Caco-2 (cell line): ENCODE results near the gene SIX5. TPM values are rescaled to one million over a fixed set of nuclear protein-coding genes. Genes with fewer than 3 reads are reported as not detected.

Experiments used
- BruUV-seq: library from RNA; stranded (reverse); fragments of 400-500 nt; replicated peaks from 2 replicates; lab custom pipeline; 2021; lab: Mats Ljungman, UMichigan
- CTCF ChIA-PET: fragments of 300-600 bp; sonication (Branson Sonifier 250); formaldehyde crosslinking; loops from one replicate; lab custom pipeline; 2022; ENCODE audit warnings: antibody characterized with exemption; lab: Charles Lee
- POLR2A ChIA-PET: fragments of 300-600 bp; sonication (Branson Sonifier 250); formaldehyde crosslinking; loops from one replicate; lab custom pipeline; 2022; ENCODE audit warnings: antibody characterized with exemption; lab: Charles Lee
- DNase-seq, 2 experiments: peaks; one replicate each; pipeline versions ENCODE4 v3.0.0 to v3.0.0-alpha.2; 2020 to 2022
- H3K27me3 ChIP-seq: replicated peaks from 2 replicates; pipeline ENCODE4 v1.6.0; 2011; ENCODE audit warnings: low read length; ENCODE audit not compliant: control insufficient read depth, insufficient read depth
- H3K36me3 ChIP-seq: 2 replicates; pipeline ENCODE4 v1.5.1; 2011; ENCODE audit warnings: low read length; ENCODE audit not compliant: control insufficient read depth, insufficient read depth
- H3K4me1 ChIP-seq: fragments of 250-450 bp; sonication (Bioruptor Pico); 2 replicates; pipeline ENCODE4 v1.5.1; 2020; ENCODE audit warnings: mild to moderate bottlenecking
- H3K4me3 ChIP-seq: 2 replicates; pipeline ENCODE4 v1.5.1; 2011; ENCODE audit warnings: low read depth, mild to moderate bottlenecking, control low read depth, low read length
- H3K9me3 ChIP-seq: fragments of 250-450 bp; sonication (Bioruptor Pico); 2 replicates; pipeline ENCODE4 v1.5.1; 2020; ENCODE audit warnings: mild to moderate bottlenecking, moderate library complexity
- H3K27ac Mint-ChIP-seq: one replicate; pipeline ENCODE4 v1.8.0; 2022; ENCODE audit warnings: mixed read lengths; ENCODE audit not compliant: unreplicated experiment
- H3K27me3 Mint-ChIP-seq: one replicate; pipeline ENCODE4 v1.8.0; 2022; ENCODE audit warnings: mixed read lengths; ENCODE audit not compliant: insufficient read depth, unreplicated experiment
- H3K36me3 Mint-ChIP-seq: one replicate; pipeline ENCODE4 v1.8.0; 2022; ENCODE audit warnings: mild to moderate bottlenecking, mixed read lengths; ENCODE audit not compliant: insufficient read depth, unreplicated experiment
- H3K4me1 Mint-ChIP-seq: one replicate; pipeline ENCODE4 v1.8.0; 2022; ENCODE audit warnings: low read depth, mixed read lengths; ENCODE audit not compliant: unreplicated experiment
- H3K4me3 Mint-ChIP-seq: one replicate; pipeline ENCODE4 v1.8.0; 2022; ENCODE audit warnings: mild to moderate bottlenecking, moderate library complexity, mixed read lengths; ENCODE audit not compliant: unreplicated experiment
- H3K9me3 Mint-ChIP-seq: one replicate; pipeline ENCODE4 v1.8.0; 2022; ENCODE audit warnings: mixed read lengths; ENCODE audit not compliant: unreplicated experiment
- CTCF ChIP-seq, 2 experiments: fragments of 200-600 bp in 1 of 2; IDR thresholded peaks; 1 replicate in 1 of 2; 2 replicates in 1 of 2; pipeline versions ENCODE4 v1.5.1 to v1.8.0; 2011 to 2022; ENCODE audit warnings: antibody characterized with exemption in 1 of 2, control low read depth in 1 of 2, inconsistent platforms in 1 of 2, low read depth in 1 of 2, low read length in 1 of 2, mild to moderate bottlenecking in 1 of 2, moderate library complexity in 1 of 2; ENCODE audit not compliant: insufficient read depth in 1 of 2, severe bottlenecking in 1 of 2, unreplicated experiment in 1 of 2
- intact Hi-C: fragments of 100-400 bp; cut with micrococcal nuclease; formaldehyde crosslinking; loops from one replicate; pipeline ENCODE4 v1.10.0; 2022; ENCODE audit not compliant: unreplicated experiment
- total RNA-seq: library from RNA; stranded (reverse); gene quantifications from 2 replicates; pipeline ENCODE4 v1.2.3, GENCODE V29; 2022

The SIX5 gene
- total RNA-seq, 1 experiment from 2014 or later = 28.6 TPM

GRCh38 chr19:45717983-45718650 is 50.9 kb downstream of the SIX5 start:
- H3K9me3 Mint-ChIP-seq = no peaks in the 10 kb centered on the region
- TF ChIP-seq CTCF (IDR thresholded peaks at IDR 0.05; ENCODE audit: insufficient read depth in 1 of 2, low read depth in 1 of 2, low read length in 1 of 2, severe bottlenecking in 1 of 2, unreplicated experiment in 1 of 2) = no peak
- H3K4me1 ChIP-seq = peaks cover 14% of the 10 kb centered on the region
- intact Hi-C loops = loop anchor here (1.0 kb wide), 3 partner anchors 12 to 52 kb away; partner anchors contain the start of genes FBXO46 and QPCTL
- no peaks in the 10 kb centered on the region for H3K27me3 Mint-ChIP-seq
- H3K36me3 Mint-ChIP-seq = peaks cover 73% of the 10 kb centered on the region
- TSS peak; percentile 98 for BruUV-seq
- H3K27ac Mint-ChIP-seq = peak overlapping the region; percentile 96
- H3K4me1 Mint-ChIP-seq = peaks cover 19% of the 10 kb centered on the region
- H3K4me3 ChIP-seq = peak overlapping the region; percentile 36
- POLR2A ChIA-PET = interaction anchor here (0.6 to 2.5 kb wide), 11 partner anchors 12 to 134 kb away, joined by 3 to 64 read pairs (median 8); partner anchors contain the start of genes DMWD, FBXO46, QPCTL and SIX5
- H3K9me3 ChIP-seq = no peaks in the 10 kb centered on the region
- DNase-seq = peak in 1 of 2 experiments; percentile 48
- CTCF ChIA-PET = interaction anchor here (0.7 to 2.1 kb wide), 8 partner anchors 12 to 233 kb away, joined by 3 to 44 read pairs (median 6); partner anchors contain the start of genes DMPK, FBXO46, QPCTL and SIX5
- peaks cover 2% of the 10 kb centered on the region for H3K36me3 ChIP-seq
- H3K27me3 ChIP-seq = no peaks in the 10 kb centered on the region
- peak overlapping the region; percentile 95 for H3K4me3 Mint-ChIP-seq

GRCh38 chr19:45717131-45717982 is 51.7 kb downstream of the SIX5 start:
- intact Hi-C loops = loop anchor here (1.0 kb wide), 3 partner anchors 13 to 53 kb away; partner anchors contain the start of genes FBXO46 and QPCTL
- peaks cover 3% of the 10 kb centered on the region for H3K36me3 ChIP-seq
- peaks cover 14% of the 10 kb centered on the region for H3K4me1 ChIP-seq
- TF ChIP-seq CTCF (IDR thresholded peaks at IDR 0.05; ENCODE audit: insufficient read depth in 1 of 2, low read depth in 1 of 2, low read length in 1 of 2, severe bottlenecking in 1 of 2, unreplicated experiment in 1 of 2) = peak in 1 of 2 experiments; percentile 26
- POLR2A ChIA-PET = interaction anchor here (0.5 to 2.5 kb wide), 22 partner anchors 10 to 871 kb away, joined by 3 to 64 read pairs (median 4); partner anchors contain the start of genes DMWD, FBXO46, NECTIN2 and QPCTL
- Mint-ChIP-seq H3K9me3 (no peaks in the 10 kb centered on the region), H3K27me3 (no peaks in the 10 kb centered on the region), H3K27ac (peak overlapping the region; percentile 96), H3K4me1 (peaks cover 19% of the 10 kb centered on the region), H3K36me3 (peaks cover 71% of the 10 kb centered on the region), H3K4me3 (peak overlapping the region; percentile 95)
- H3K27me3 ChIP-seq = no peaks in the 10 kb centered on the region
- CTCF ChIA-PET = interaction anchor here (0.5 to 2.1 kb wide), 15 partner anchors 13 to 745 kb away, joined by 3 to 44 read pairs (median 5); partner anchors contain the start of genes DMPK, FBXO46, QPCTL and SIX5
- BruUV-seq = no TSS peak
- peak; percentile 99 to 100 for DNase-seq
- H3K4me3 ChIP-seq = peak overlapping the region; percentile 64
- H3K9me3 ChIP-seq = no peaks in the 10 kb centered on the region
